GM21576 (cell line): ENCODE data around the gene SORL1.

ENCODE experiments used
- ATAC-seq: cut with Tn5 transposase; IDR thresholded peaks from one replicate; pipeline ENCODE4 v1.9.1; 2021; ENCODE audit warnings: mild to moderate bottlenecking, moderate library complexity; ENCODE audit not compliant: unreplicated experiment

SORL1 gene

DNA sequence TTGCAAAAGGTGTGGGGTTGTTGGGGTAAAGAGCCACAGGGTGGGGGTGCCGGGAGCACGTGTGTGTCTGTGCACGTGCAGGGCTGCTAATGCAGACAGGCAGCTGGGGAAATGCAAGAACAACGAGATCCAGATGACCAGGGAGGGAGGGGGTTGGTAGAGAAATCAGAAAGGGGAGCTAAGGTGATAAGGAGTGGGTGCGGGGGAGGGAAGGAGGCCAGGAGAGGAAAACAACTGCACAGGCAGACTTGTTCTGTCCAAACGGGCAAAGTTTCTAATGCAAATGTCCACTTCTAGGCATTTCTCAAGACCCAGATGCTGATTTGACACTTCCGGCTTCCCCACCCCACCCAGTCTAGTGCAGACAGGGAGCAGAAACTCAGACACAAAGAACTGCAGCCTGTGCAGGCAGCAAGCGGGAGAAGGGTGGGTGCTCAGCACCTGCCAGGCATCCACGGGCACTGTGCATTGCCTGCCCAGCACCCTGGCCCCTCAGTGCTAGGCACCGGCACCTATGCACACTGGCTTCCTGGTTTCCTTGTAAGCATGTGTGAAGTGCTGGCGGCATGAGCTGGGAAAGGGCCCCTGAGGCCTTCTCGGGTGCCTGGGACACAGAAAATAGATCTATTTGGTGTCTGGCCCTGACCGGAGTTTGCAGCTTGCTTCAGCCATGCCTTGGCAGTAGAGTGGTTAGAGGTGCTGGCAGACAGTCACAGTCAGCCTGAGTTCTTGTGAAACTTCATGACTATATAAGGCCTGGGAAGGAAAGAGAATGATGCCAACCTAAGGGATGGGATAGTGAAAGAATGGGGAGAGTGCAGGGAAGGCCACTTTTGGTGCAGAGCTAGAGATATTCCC, 220.7 kb downstream of the SORL1 start:
- ATAC-seq = no peak

DNA sequence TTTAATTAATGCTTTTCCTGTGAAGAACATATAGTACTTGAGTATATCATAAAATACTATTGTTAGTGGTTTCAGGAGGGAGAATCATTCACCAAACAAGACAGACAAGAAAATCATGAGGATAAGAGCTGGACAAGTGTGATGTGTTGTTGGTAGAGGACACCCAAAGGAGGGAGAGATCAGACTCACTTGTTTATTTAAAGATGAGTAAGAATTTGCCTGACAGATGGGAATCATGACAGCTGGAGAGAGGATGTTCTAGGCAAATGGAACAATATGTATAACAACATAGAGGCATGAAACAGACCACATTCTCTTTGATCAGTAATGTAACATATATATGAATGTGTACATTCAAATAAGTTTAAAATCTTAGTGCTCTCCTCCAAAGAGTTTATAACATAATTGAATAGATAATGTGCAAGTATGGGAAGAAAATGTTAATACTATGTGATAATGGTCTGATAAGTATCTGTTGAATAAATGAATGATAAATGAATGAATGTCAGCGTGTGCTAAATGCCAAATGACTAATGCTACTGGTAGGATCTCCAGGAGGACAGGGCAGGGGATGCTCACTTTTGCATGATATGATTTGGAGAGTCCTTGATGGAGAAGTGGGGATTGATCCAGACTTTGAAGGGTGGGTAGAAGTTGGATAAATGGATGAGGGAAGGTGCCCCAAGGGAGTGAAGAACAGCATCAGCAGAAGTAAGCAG, 229.6 kb downstream of the SORL1 start:
- no peak for ATAC-seq
